Loucy (cell line): ENCODE results near the gene SLC4A11.
"Not testable (repeated sequence)": the region's sequence is repeated elsewhere in the genome, so short reads cannot be mapped to it uniquely, and the experiment has no call there.

Experiments
- H2AFZ ChIP-seq: fragments of 200-600 bp; sonication (generic); 2 replicates; pipeline ENCODE4 v1.6.0; 2016; ENCODE audit warnings: antibody characterized with exemption, mild to moderate bottlenecking, low read length, moderate library complexity
- H3F3A ChIP-seq: fragments of 200-600 bp; 2 replicates; pipeline ENCODE4 v1.6.0; 2016; ENCODE audit warnings: antibody characterized with exemption, low read depth, mild to moderate bottlenecking
- H3K27me3 ChIP-seq: fragments of 200-600 bp; sonication (generic); 2 replicates; pipeline ENCODE4 v1.6.1; 2014; ENCODE audit warnings: low read length, mild to moderate bottlenecking; ENCODE audit not compliant: insufficient read depth, poor library complexity, severe bottlenecking
- H3K36me3 ChIP-seq: fragments of 200-600 bp; sonication (generic); 2 replicates; pipeline ENCODE4 v1.6.1; 2016; ENCODE audit warnings: low read length; ENCODE audit not compliant: insufficient read depth
- H3K4me1 ChIP-seq: fragments of 200-600 bp; sonication (generic); 2 replicates; pipeline ENCODE4 v1.5.1; 2014; ENCODE audit warnings: low read length, mild to moderate bottlenecking; ENCODE audit not compliant: insufficient read depth, poor library complexity, severe bottlenecking
- H3K4me2 ChIP-seq: fragments of 200-600 bp; sonication (generic); 2 replicates; pipeline ENCODE4 v1.6.0; 2014; ENCODE audit warnings: antibody characterized with exemption, low read length, low read depth, mild to moderate bottlenecking; ENCODE audit not compliant: poor library complexity, severe bottlenecking
- H3K4me3 ChIP-seq: fragments of 200-600 bp; sonication (generic); 2 replicates; pipeline ENCODE4 v1.5.1; 2014; ENCODE audit warnings: low read length, mild to moderate bottlenecking, mixed read lengths; ENCODE audit not compliant: poor library complexity, severe bottlenecking
- H3K79me2 ChIP-seq: fragments of 200-600 bp; sonication (generic); 2 replicates; pipeline ENCODE4 v1.6.1; 2014; ENCODE audit warnings: low read length; ENCODE audit not compliant: insufficient read depth
- H3K9ac ChIP-seq: fragments of 200-600 bp; sonication (generic); 2 replicates; pipeline ENCODE4 v1.6.0; 2014; ENCODE audit warnings: mild to moderate bottlenecking, low read depth, low read length, moderate library complexity; ENCODE audit not compliant: poor library complexity, severe bottlenecking
- H3K9me2 ChIP-seq: fragments of 200-600 bp; sonication (generic); replicated peaks from 2 replicates; pipeline ENCODE4 v1.6.1; 2016; ENCODE audit warnings: low read depth, low read length, mixed read lengths
- H3K9me3 ChIP-seq: fragments of 200-600 bp; sonication (generic); 2 replicates; pipeline ENCODE4 v1.6.1; 2014; ENCODE audit warnings: mild to moderate bottlenecking, antibody characterized with exemption, low read length, low read depth; ENCODE audit not compliant: insufficient read depth
- H4K20me1 ChIP-seq: fragments of 200-600 bp; sonication (generic); 2 replicates; pipeline ENCODE4 v1.6.0; 2014; ENCODE audit warnings: antibody characterized with exemption, low read length, mild to moderate bottlenecking; ENCODE audit not compliant: insufficient read depth, poor library complexity, severe bottlenecking
- EZH2phosphoT487 ChIP-seq: fragments of 200-600 bp; IDR thresholded peaks from 2 replicates; pipeline ENCODE4 v1.6.1; 2018; ENCODE audit warnings: antibody characterized with exemption, mild to moderate bottlenecking, moderate library complexity, borderline replicate concordance
- TF ChIP-seq, protein P1 (sequence below): fragments of 200-600 bp; sonication (generic); conservative IDR thresholded peaks from 2 replicates; pipeline ENCODE4 v1.5.1; 2014; ENCODE audit warnings: mild to moderate bottlenecking, antibody characterized with exemption, low read length

The SLC4A11 gene

DNA sequence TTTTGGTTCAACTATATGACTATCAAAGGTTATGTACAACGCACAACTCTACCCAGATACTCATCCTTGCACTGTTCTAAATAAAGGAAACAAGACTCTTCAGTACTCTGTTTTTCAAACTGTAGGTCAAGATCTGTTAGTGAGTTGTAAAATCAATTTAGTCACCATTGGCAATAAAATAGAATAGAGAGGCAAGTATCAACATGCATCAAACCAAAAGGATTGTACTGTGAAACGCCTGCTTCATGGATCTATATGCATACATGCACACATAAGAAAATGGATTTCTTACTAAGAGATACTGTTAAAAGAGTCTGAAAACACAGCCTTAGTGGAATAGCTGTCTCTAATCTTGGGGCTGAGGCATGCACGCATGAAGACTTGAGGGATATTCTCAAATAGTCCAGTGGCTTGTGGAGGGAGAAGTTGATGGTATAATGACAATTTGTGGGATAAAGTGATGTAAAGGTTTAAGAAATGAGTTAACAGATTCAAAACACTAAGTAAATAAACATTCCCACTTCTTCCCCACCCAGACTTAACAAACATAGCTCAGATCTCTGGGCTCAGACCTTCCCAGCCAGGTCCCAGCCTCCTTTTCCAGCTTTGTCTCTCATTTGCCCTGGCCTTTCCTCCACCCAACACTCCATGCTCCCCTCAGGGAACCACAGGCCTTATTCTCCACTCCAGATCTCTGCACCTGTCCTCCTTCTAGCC is 54.9 kb downstream of the SLC4A11 start:
- Histone ChIP-seq H3K9me3 (no peaks in the 10 kb centered on the region), H3K9me2 (no peaks in the 10 kb centered on the region), H4K20me1 (no peaks in the 10 kb centered on the region), H3F3A (no peaks in the 10 kb centered on the region), H3K4me2 (no peak overlapping the region), H3K36me3 (no peaks in the 10 kb centered on the region; the same call in 1 of the 2 replicates), H3K4me3 (no peak overlapping the region), H3K79me2 (no peaks in the 10 kb centered on the region), H2AFZ (no peak overlapping the region), H3K9ac (no peak overlapping the region), H3K4me1 (no peaks in the 10 kb centered on the region), H3K27me3 (no peaks in the 10 kb centered on the region)
- TF ChIP-seq, protein P1, sequence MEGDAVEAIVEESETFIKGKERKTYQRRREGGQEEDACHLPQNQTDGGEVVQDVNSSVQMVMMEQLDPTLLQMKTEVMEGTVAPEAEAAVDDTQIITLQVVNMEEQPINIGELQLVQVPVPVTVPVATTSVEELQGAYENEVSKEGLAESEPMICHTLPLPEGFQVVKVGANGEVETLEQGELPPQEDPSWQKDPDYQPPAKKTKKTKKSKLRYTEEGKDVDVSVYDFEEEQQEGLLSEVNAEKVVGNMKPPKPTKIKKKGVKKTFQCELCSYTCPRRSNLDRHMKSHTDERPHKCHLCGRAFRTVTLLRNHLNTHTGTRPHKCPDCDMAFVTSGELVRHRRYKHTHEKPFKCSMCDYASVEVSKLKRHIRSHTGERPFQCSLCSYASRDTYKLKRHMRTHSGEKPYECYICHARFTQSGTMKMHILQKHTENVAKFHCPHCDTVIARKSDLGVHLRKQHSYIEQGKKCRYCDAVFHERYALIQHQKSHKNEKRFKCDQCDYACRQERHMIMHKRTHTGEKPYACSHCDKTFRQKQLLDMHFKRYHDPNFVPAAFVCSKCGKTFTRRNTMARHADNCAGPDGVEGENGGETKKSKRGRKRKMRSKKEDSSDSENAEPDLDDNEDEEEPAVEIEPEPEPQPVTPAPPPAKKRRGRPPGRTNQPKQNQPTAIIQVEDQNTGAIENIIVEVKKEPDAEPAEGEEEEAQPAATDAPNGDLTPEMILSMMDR, result no peak
- TF ChIP-seq EZH2phosphoT487, result no peak

DNA sequence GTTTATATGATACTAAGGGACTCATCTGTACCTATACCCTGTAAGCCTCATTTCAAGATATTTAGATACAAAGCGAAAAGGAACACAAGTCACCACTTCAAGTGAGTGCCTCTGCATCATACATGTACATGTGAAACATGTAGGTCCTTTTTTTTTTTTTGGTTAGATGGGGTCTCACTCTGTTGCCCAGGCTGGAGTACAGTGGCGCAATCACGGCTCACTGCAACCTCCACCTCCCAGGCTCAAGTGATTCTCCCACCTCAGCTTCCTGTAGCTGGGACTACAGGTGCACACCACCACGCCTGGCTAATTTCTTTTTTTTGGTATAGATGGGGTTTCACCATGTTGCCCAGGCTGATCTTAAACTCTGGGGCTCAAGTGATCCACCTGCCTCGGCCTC is 56.6 kb downstream of the SLC4A11 start:
- H3K4me3 ChIP-seq, H3K9ac ChIP-seq, H3K4me2 ChIP-seq, H3K4me1 ChIP-seq, H3K36me3 ChIP-seq, H3K9me3 ChIP-seq, H3K27me3 ChIP-seq, H3F3A ChIP-seq, H3K9me2 ChIP-seq, H2AFZ ChIP-seq, H4K20me1 ChIP-seq, H3K79me2 ChIP-seq: not testable (repeated sequence)

DNA sequence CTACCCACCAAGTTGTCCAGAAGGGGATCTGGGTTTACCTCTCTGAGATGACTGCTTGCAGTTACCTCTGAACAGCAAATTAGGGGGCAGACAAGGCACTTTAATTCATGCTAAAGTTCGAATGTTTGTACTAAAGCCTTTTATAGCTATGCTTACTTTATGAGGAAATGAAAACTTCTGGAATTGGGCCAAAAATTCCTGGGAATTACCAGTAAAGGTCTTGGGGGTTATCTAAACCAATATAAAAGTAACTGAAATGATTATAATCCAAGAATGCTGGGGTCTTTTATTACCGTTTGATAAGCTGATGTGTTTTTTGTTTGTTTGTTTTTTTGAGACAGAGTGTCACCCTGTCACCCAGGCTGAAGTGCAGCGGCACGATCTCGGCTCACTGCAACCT is 57.7 kb downstream of the SLC4A11 start:
- no peaks in the 10 kb centered on the region for H3K9me3 ChIP-seq
- H3K9me2 ChIP-seq, result no peaks in the 10 kb centered on the region
- no peaks in the 10 kb centered on the region for H3K27me3 ChIP-seq
- H3K4me1 ChIP-seq, result no peaks in the 10 kb centered on the region
- no peak overlapping the region for H3K9ac ChIP-seq
- no peak overlapping the region for H2AFZ ChIP-seq
- TF ChIP-seq EZH2phosphoT487, result no peak
- TF ChIP-seq, protein P1, result no peak
- H3K4me3 ChIP-seq, result no peak overlapping the region
- no peaks in the 10 kb centered on the region for H3K36me3 ChIP-seq
- H3F3A ChIP-seq, result no peaks in the 10 kb centered on the region
- H3K79me2 ChIP-seq, result no peaks in the 10 kb centered on the region
- no peak overlapping the region for H3K4me2 ChIP-seq
- H4K20me1 ChIP-seq, result no peaks in the 10 kb centered on the region

DNA sequence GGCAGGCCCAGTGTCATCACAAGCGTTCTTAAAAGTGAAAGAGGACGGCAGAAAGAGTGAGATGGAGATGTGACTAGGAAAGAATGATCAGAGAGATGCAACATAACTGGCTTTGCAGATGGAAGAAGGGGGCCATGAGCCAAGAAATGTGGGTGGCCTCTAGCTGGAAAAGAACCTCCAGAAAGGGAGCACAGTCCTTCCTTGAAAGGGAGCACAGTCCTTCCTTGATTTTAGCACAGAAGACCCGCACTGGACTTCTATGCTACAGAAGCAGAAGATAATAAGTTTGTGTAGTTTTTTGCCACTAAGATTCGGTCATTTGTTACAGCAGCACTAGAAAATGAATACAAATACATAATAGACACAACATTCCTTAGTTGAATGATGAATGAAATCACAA is 58.7 kb downstream of the SLC4A11 start:
- H3F3A ChIP-seq, result no peaks in the 10 kb centered on the region
- no peaks in the 10 kb centered on the region for H3K4me1 ChIP-seq
- no peaks in the 10 kb centered on the region for H3K9me3 ChIP-seq
- TF ChIP-seq, protein P1, result no peak
- TF ChIP-seq EZH2phosphoT487, result no peak
- H3K79me2 ChIP-seq, result no peaks in the 10 kb centered on the region
- no peaks in the 10 kb centered on the region for H4K20me1 ChIP-seq
- no peak overlapping the region for H3K4me3 ChIP-seq
- no peaks in the 10 kb centered on the region for H3K9me2 ChIP-seq
- no peak overlapping the region for H3K4me2 ChIP-seq
- H3K27me3 ChIP-seq, result no peaks in the 10 kb centered on the region
- H3K36me3 ChIP-seq, result no peaks in the 10 kb centered on the region
- no peak overlapping the region for H3K9ac ChIP-seq
- H2AFZ ChIP-seq, result no peak overlapping the region
